ENCODE measurements around the gene PCID2.

DNA sequence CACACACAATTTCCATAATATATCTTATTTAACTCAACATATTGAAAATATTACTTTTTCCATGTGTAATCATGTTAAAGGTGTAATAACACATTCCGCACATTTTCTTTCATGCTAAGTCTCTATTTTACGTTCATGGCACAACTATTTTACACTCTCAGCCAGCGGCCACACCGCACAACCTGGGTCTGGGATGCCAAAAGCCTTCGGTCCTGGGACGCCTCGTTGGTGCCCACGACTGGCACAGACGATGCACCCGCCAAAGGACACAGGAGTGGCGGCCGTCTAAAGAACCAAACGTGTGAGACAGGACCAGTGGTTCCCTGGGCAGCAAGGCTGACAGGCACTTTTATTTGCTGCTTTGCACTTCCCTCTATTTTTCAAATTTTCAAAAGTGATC, 60.1 kb downstream of the PCID2 start:
- TF ChIP-seq, protein P1, sequence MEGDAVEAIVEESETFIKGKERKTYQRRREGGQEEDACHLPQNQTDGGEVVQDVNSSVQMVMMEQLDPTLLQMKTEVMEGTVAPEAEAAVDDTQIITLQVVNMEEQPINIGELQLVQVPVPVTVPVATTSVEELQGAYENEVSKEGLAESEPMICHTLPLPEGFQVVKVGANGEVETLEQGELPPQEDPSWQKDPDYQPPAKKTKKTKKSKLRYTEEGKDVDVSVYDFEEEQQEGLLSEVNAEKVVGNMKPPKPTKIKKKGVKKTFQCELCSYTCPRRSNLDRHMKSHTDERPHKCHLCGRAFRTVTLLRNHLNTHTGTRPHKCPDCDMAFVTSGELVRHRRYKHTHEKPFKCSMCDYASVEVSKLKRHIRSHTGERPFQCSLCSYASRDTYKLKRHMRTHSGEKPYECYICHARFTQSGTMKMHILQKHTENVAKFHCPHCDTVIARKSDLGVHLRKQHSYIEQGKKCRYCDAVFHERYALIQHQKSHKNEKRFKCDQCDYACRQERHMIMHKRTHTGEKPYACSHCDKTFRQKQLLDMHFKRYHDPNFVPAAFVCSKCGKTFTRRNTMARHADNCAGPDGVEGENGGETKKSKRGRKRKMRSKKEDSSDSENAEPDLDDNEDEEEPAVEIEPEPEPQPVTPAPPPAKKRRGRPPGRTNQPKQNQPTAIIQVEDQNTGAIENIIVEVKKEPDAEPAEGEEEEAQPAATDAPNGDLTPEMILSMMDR (IDR thresholded peaks at IDR 0.05; ENCODE audit: low read depth, low read length): no peak
- TF ChIP-seq MYC (IDR thresholded peaks at IDR 0.05; ENCODE audit: low read depth, low read length): no peak
